Measurements from ENCODE around the gene SOX11. TPM values are rescaled to one million over a fixed set of nuclear protein-coding genes. Genes with fewer than 3 reads are reported as not detected.

SOX11 gene
- total and polyA plus RNA-seq, 2 experiments from 2014 or later = 9.3 to 40.7 TPM

GRCh38 chr2:5693287-5694201 is 1.4 kb downstream of the SOX11 start:
- Histone ChIP-seq H3K9me3 (ENCODE audit: low read depth) (no peaks in the 10 kb centered on the region), H3K36me3 (no peaks in the 10 kb centered on the region), H3K27ac (peak overlapping the region; percentile 79), H3K4me1 (ENCODE audit: low read depth) (peaks cover 11% of the 10 kb centered on the region), H3K27me3 (no peaks in the 10 kb centered on the region), H3K4me3 (peak overlapping the region; percentile 91)
- no peak for TF ChIP-seq CTCF (IDR thresholded peaks at IDR 0.05; ENCODE audit: low read depth, low read length)
- DNase-seq (ENCODE audit: low read depth in 1 of 2, low spot score in 1 of 2) = peak; percentile 3 to 68

- H3K4me1 ChIP-seq (ENCODE audit: low read depth) = peaks cover 18% of the 10 kb centered on the region
- peak overlapping the region; percentile 91 for H3K4me3 ChIP-seq
- H3K36me3 ChIP-seq = no peaks in the 10 kb centered on the region
- H3K27me3 ChIP-seq = no peaks in the 10 kb centered on the region
- no peak for TF ChIP-seq CTCF (IDR thresholded peaks at IDR 0.05; ENCODE audit: low read depth, low read length)
- peak; percentile 2 to 69 for DNase-seq (ENCODE audit: low read depth in 1 of 2, low spot score in 1 of 2)
- no peak overlapping the region for H3K27ac ChIP-seq
- H3K9me3 ChIP-seq (ENCODE audit: low read depth) = no peaks in the 10 kb centered on the region
Observed at GRCh38 chr2:5694306-5694705, 2.1 kb downstream of the SOX11 start.

GRCh38 chr2:5695654-5696403 is 3.6 kb downstream of the SOX11 start:
- Histone ChIP-seq H3K36me3 (no peaks in the 10 kb centered on the region), H3K9me3 (ENCODE audit: low read depth) (no peaks in the 10 kb centered on the region), H3K27me3 (no peaks in the 10 kb centered on the region), H3K4me3 (peak overlapping the region; percentile 91), H3K4me1 (ENCODE audit: low read depth) (peaks cover 31% of the 10 kb centered on the region), H3K27ac (peak overlapping the region; percentile 91)
- no peak for TF ChIP-seq CTCF (IDR thresholded peaks at IDR 0.05; ENCODE audit: low read depth, low read length)
- DNase-seq (ENCODE audit: low read depth in 1 of 2, low spot score in 1 of 2) = peak; percentile 25 to 76

GRCh38 chr2:5696404-5696944 is 4.3 kb downstream of the SOX11 start:
- Histone ChIP-seq H3K4me1 (ENCODE audit: low read depth) (peaks cover 37% of the 10 kb centered on the region), H3K9me3 (ENCODE audit: low read depth) (no peaks in the 10 kb centered on the region), H3K4me3 (peak overlapping the region; percentile 91), H3K36me3 (peaks cover 3% of the 10 kb centered on the region), H3K27ac (peak overlapping the region; percentile 91), H3K27me3 (no peaks in the 10 kb centered on the region)
- no peak for TF ChIP-seq CTCF (IDR thresholded peaks at IDR 0.05; ENCODE audit: low read depth, low read length)
- DNase-seq (ENCODE audit: low read depth in 1 of 2, low spot score in 1 of 2) = peak; percentile 10 to 64

- Histone ChIP-seq H3K9me3 (ENCODE audit: low read depth) (no peaks in the 10 kb centered on the region), H3K4me3 (peak overlapping the region; percentile 91), H3K27ac (peak overlapping the region; percentile 91), H3K4me1 (ENCODE audit: low read depth) (peaks cover 43% of the 10 kb centered on the region), H3K36me3 (peaks cover 6% of the 10 kb centered on the region), H3K27me3 (no peaks in the 10 kb centered on the region)
- DNase-seq (ENCODE audit: low read depth in 1 of 2, low spot score in 1 of 2) = peak; percentile 53 to 72
- TF ChIP-seq CTCF (IDR thresholded peaks at IDR 0.05; ENCODE audit: low read depth, low read length) = no peak
Observed at GRCh38 chr2:5696945-5697521, 4.8 kb downstream of the SOX11 start.

Data from cardiac muscle cell (in vitro differentiated cells and primary cell).